Measurements from ENCODE around the gene PAF1.

DNA sequence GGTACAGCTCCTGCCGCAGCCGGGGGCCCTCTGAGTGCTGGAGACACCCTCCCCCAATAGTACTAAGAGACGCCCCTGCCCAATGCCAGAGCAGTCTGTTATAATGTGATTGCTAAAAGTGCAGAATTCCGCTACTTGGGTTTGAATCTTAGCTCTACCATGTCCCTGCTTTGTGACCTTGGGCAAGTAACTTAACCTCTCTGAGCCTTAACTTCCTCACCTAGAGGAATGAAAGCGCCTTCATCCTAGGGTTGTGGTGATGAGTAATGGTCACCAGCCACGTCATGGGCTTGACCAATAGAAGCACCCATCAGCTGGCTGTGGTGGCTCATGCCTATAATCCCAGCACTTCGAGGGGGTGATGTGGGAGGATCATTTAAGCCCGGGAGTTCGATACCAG, 28.1 kb upstream of the PAF1 start:
- TF ChIP-seq TAF1 (IDR thresholded peaks at IDR 0.05; ENCODE audit: borderline replicate concordance, low read depth, low read length) = no peak
- TF ChIP-seq POLR2A (IDR thresholded peaks at IDR 0.05; ENCODE audit: low read depth, low read length) = no peak
